DMS79 (cell line): ENCODE results near the gene LYZL4.

Experiments used
- DNase-seq: peaks from one replicate; lab custom pipeline; 2025; lab: John Stamatoyannopoulos, UW

Gene LYZL4

DNA sequence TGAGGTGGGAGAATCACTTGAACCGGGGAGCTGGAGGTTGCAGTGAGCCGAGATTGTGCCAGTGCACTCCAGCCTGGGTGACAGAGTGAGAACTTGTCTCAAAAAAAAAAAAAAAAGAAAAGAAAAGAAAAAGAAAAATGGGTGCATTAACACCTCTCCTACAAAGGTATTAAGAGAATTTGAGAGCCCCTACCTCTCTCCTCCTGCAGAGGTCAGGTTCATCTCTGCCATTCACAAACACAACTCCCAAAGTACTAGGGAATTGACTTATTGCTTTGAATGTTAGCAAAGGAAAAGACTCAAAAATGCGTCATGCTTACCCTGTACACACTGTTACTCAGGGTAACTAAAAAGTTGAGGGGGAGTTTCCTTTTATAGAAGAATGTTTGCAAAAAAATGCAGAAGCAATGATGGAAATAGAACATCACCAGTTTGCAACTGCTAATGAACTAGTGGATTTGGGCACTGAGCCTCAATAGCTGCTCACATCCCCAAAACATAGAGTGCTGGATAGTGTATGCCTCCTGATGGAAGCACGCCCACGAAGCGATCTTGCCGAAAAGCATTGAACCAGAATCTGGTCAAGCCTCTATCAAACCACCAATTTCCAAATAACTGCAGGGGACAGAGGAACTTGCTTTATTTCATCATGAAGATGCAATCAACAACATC lies 15.5 kb upstream of the LYZL4 start:
- DNase-seq: no peak

GRCh38 chr3:42424911-42425310 lies 14.5 kb upstream of the LYZL4 start:
- DNase-seq: no peak

GRCh38 chr3:42421818-42422796 lies 11.7 kb upstream of the LYZL4 start:
- DNase-seq: no peak

DNA sequence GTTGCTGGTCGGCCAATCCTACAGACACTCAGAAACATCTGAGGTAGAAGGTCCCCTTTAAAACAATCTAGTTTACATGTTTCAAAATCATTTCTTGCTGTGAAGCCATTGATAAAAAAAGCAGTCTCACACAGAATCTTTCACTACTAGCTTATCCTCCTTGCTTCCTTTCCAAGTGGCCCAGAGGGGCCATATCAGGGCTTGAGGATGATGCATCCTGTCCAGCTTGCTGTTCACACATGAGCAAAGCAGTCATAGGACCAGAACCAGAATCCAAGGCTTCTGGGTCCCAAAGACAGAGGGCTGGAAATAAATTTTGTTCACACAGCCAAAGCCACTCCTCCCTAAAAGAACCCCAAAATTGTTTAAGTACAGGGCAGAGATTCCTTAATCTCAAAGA lies 9.2 kb upstream of the LYZL4 start:
- DNase-seq: no peak

GRCh38 chr3:42412526-42413155 lies 2.2 kb upstream of the LYZL4 start:
- DNase-seq: no peak

DNA sequence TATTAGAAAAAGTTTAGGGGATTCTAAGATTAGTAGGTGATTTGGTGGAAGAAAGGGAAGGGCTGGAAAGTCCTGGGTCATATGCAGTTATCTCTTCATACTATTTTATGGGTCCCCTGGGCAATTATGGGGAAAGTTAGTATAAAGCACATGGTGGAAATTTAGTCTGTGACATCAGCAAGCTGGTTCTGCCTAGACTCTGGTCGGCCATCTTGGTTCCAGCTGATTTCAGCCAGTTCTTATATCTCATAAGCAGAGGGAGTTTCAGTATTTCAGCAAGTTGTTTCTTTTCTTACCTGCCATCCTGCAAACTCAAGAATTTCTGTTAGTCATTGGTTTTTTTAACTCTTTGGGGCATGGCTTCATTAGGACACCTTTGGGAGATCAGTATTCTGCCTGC lies 1.0 kb upstream of the LYZL4 start:
- DNase-seq: no peak

- DNase-seq: no peak
Measured at GRCh38 chr3:42408156-42408555, 2.3 kb downstream of the LYZL4 start.

DNA sequence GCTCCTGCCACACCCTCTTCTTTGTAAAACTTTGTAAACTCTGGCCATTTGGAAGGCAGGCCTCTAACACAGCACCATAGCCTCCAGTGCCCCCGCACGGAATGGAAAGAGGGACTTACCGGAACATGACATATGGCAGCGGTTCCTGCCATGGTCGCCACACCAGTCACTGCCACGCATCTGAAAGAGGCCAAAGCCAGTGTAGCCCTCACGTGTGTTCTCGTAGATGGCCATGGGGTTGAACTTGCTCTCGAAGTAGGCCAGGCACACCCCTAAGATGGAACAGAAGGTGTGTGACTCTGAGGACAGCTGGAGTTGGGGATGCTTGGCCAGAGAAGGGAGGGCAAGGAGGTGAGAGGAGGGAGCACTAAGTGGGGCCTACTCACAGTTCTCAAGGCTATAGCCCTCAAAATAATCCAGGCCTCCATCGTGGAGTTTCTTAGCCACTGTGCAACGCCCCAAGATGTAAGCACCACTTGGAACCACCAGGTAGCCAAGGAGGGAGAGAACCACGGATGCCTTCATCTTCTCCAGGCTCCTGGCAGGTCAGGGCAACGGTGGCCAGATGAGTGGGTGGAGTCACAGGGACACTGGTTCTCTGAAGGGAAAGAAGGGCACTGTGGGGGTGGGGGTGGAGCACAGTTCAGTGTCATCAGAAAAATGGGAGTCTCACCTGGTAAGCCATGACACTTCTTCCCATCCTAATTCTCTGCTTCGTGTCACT lies 3.5 kb downstream of the LYZL4 start:
- DNase-seq: no peak

DNA sequence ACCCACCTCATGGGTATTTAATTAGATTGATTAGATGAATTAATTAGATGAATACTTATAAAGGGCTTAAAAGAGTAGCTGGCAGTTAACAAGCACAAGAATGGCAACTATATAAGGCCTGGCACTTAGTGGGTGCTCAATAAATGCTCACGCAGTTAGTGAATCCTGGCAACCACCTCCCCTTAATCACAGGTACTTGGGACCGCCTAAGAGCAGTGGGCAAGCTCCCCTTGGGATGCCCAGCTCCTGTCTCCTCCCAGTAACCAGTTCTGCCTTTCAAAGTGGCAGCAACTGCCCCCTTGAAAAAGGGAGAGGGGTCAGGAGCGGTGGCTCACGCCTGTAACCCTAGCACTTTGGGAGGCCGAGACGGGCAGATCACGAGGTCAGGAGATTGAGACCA lies 4.6 kb downstream of the LYZL4 start:
- DNase-seq: no peak

GRCh38 chr3:42403737-42404136 lies 6.7 kb downstream of the LYZL4 start:
- no peak for DNase-seq

DNA sequence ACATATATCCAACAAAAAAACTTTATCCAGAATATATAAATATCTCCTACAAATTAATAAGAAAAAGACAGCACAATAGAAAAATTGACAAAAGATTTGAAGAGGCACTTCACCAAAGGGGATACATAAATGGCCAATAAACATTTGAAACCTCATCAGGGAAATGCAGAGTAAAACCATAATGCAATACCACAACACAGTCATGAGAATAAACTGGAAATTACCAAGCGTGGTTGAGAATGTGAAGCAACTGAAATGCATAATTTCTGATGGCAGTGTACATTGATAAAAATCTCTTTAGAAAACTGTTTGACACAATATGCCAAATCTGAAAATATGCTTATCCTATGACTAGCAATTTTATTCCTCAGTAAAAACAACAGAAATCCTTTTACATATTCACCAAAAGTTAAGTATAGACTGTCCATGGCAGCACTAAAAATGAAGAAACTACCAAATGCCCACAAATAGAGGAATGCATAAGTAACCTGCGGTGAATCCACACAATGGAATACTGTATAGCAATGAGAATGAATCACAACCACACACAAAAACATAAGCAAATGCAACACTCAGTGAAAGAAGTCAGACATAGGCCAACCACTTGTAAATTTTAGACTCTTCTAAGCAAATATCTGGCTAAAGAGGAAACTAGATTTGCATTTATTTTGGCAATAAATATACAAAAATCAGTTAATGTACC lies 7.9 kb downstream of the LYZL4 start:
- DNase-seq: no peak

GRCh38 chr3:42398080-42398479 lies 12.3 kb downstream of the LYZL4 start:
- no peak for DNase-seq

DNA sequence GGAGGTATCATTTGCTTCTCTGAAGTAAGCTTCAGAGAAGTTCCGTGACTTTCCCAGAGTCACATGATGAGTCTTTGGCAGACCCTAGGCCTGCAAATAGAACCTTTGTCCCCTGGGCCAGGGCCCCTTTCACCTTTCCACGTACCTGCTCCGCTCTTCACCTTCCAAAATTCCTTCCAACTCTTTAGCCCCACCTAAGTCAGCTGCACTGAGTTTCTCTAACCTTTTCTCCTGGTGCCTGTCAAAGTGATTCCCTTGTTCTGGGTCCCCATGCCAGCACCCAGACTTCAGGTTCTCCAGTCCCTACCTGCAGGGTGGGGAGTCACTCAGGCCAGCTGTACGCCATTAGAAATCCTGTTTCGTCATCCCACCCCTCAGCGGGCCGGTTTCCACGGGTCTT lies 12.8 kb downstream of the LYZL4 start:
- no peak for DNase-seq

DNA sequence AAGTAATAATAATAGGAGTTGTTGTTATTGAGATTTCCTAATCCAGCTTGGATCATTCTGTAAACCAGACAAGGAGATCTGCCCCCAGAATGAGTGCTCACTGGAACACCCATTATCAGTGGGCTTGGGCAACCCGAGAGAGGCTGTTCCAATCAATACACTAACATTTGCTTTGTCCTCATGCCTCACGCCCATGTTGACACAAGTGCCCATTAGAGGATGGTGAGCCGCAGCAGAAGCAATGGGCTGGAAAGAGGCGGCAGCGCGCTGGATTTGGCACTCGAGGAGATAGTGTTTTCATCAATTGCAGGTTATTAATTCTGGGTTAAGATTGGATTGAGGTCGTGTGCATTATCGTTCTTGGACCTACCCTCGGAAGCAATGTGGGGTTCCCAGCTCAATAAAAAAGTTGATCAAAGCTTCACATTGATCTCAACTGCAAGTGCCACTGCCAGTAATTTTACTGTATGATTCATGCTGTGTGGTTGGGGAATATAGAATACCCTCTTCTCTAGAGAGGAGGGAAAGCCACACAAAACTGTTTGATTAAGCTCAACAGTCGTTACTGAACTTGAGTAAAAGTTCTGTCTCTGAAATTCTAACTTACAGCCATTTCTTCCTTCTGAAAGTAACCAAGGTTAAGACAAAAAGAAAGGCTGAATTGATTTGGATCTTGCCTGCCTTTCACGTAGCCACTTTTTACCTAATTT lies 15.7 kb downstream of the LYZL4 start:
- DNase-seq: peak; percentile 29

DNA sequence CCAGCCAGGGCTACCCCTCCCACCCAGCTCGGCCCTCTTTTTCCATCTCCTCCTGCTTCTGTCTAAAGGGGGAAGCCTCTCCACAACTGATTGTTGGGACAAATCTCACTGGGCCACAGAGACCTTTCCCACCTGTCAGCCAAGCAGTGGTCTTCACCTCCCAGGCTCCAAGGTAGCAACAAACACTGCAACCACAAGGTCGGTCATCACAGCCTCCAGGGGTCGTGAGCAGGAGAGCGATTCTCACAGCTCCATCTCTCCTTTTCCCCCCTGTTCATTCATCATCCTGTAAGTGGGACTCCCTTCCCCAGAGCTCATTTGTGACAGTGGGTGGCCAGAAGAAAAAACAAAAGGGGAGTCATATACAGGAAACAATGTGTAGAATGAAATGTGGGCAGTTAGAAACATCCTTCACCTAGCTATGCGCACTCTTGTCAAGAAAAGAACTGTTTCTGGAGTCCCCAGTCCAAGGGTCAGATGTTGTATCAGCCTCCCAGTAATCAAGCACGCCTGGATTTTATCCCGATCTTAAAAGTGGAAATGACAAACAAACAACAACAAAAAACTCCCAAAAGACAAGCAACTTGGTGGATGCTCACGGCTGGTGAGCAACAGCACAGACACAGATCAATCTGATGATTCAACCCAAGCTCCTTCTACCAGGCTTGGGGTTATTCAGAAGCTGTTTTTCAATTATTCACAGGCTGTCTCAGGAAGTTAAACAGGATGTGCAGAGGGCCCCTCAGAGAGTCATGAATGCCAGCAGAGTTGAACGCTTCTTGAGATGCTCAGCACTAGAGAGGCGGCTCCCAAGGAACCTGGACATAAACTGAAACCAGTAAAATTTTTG lies 22.4 kb downstream of the LYZL4 start:
- DNase-seq: no peak

DNA sequence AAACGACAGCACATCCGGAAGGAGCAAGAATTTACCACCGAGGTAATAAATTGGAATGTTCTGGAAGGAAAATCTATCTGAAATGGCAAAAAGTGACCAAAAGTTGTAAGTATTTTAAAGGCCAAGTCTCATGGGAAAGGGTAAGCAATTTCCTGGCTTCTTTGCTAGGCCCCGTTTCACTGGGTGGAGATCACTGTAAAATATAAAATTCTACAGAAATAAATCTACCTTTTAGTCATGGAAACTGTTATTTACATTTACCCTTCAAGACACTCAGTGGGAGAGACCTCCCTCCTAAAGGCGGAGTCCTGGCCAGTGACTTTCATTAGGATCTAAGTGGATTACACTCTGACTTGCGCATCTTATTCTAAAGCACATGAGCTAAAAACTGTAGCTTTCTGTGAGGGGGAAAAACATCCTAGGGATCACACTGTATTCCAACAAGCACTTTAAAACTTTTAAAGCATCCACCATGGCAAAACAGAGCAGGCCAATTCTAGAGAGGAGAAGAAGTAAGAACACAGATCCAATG lies 28.8 kb downstream of the LYZL4 start:
- DNase-seq: no peak

DNA sequence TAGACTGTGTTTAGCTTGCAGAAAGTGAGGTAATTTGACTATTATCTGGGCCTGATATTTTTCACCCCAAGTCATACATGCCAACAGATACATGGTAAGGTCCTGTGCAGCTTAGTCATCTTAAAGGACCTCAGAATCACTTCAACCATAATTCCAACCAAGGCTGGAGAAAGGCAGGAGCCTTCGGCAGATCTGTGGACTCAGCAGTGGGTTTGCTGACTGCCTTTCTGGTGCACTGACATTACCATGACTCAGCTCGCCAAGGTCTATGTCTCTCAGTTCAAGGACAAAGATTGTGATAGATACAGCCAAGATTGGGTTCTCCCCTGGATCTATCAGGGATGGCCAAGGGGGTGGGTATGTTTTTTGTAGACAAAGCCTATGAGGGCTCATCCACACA lies 32.7 kb downstream of the LYZL4 start:
- DNase-seq: no peak

DNA sequence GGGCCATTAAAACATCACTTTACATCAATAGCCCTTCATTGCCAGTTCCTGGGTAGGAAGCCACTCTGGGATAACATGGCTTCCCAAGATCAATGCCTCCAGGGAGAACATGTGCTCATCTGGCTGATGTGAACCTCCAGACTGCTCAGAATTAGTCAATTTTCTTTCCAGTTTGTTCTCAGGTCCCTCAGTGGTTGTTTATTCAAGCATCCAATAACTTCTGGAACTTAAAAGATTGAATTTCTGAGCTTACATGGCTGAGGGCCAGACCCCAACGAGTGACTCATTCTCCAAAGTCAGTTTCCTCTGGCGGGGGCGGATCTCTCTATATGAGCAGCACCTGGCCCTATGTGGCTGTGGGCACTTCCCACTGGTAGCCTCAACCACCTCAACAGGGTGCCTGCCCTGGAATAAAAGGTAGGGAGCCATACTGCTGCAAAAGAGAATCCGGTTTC lies 34.0 kb downstream of the LYZL4 start:
- no peak for DNase-seq

GRCh38 chr3:42375121-42375800 lies 35.1 kb downstream of the LYZL4 start:
- DNase-seq: no peak
